Rectal smooth muscle tissue (tissue), 1 donor: ENCODE measurements around the gene CERS1.

Experiments used
- H3K27ac ChIP-seq: one replicate; pipeline ENCODE4 v1.7.0; 2013; ENCODE audit warnings: low read depth, low read length, inconsistent platforms
- H3K27me3 ChIP-seq: one replicate; pipeline ENCODE4 v1.7.0; 2013; ENCODE audit warnings: low read length; ENCODE audit not compliant: control insufficient read depth, insufficient read depth
- H3K36me3 ChIP-seq: one replicate; pipeline ENCODE4 v1.7.0; 2013; ENCODE audit warnings: low read length; ENCODE audit not compliant: control insufficient read depth, insufficient read depth
- H3K4me1 ChIP-seq: one replicate; pipeline ENCODE4 v1.7.0; 2013; ENCODE audit warnings: low read length; ENCODE audit not compliant: control insufficient read depth, insufficient read depth
- H3K4me3 ChIP-seq: one replicate; pipeline ENCODE4 v1.7.0; 2013; ENCODE audit warnings: low read length
- H3K9ac ChIP-seq: one replicate; pipeline ENCODE4 v1.7.0; 2013; ENCODE audit warnings: low read length

CERS1 gene

GRCh38 chr19:18840288-18841267, 55.4 kb downstream of the CERS1 start:
- Histone ChIP-seq H3K4me1 (peaks cover 5% of the 10 kb centered on the region), H3K27ac (no peak overlapping the region), H3K9ac (no peak overlapping the region), H3K4me3 (no peak overlapping the region), H3K36me3 (no peaks in the 10 kb centered on the region), H3K27me3 (no peaks in the 10 kb centered on the region)

DNA sequence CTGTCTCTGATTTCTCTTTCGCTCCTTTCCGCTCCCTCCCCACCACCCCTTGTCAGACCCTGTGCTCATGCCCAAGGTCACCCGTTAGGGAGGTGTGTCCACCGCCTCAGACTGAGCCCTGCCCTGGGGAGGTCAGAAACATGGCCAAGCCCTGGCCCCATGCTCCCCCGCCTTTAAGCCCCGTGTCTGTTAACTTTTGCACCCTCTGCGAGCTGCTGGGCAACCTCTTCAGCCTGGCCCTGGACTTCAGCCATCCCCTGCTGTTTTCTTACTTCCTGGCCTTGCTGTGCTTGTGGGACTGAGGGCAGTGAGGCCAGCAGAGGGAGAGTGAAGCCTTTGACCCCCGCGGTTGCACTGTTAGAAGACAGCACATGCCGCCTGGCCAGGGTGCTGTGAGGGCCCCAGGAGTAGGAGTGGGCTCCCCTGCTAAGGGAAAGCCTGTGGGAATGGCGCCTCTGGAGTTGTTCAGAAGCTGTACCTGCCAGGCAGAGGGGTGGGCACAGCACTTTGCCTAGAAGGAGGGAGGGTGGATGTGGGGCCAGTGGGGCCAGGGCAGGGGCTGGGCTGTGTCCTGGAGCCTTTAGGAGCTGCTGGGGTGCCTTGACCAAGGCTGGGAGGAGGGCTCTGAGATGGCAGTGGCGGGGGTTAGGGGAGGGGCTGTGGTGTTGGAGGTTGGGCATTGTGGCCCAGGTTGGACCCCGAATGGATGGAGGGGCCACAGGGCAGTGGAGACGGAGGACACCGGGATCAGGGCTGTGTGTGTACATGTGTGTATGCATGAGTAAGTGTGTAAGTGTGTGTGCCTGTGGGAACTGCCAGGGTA, 56.3 kb downstream of the CERS1 start:
- H3K9ac ChIP-seq, result no peak overlapping the region

DNA sequence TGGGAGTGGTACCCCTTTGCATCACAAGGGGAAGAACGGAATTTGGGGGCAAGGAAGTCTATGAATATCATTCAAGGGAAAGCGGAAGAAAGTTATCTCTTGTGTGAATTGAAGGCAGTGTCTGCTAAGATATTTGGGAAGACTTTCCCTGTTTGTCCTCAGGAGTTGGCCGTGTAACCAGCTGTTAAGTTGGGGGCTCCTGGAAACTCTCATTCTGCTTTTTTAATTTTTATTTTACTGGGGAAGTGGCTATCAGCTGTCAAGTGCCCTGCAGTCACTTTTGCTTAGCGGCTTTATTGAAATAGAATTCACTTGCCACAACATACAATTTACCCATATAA, 61.3 kb downstream of the CERS1 start:
- Histone ChIP-seq H3K4me1 (peaks cover 8% of the 10 kb centered on the region), H3K4me3 (no peak overlapping the region), H3K9ac (no peak overlapping the region), H3K27ac (no peak overlapping the region), H3K36me3 (no peaks in the 10 kb centered on the region), H3K27me3 (no peaks in the 10 kb centered on the region)

More for the DNA sequence above, 56.3 kb downstream of the CERS1 start:
- Histone ChIP-seq H3K4me3 (no peak overlapping the region), H3K27ac (no peak overlapping the region), H3K27me3 (no peaks in the 10 kb centered on the region), H3K4me1 (peaks cover 5% of the 10 kb centered on the region), H3K36me3 (no peaks in the 10 kb centered on the region)

DNA sequence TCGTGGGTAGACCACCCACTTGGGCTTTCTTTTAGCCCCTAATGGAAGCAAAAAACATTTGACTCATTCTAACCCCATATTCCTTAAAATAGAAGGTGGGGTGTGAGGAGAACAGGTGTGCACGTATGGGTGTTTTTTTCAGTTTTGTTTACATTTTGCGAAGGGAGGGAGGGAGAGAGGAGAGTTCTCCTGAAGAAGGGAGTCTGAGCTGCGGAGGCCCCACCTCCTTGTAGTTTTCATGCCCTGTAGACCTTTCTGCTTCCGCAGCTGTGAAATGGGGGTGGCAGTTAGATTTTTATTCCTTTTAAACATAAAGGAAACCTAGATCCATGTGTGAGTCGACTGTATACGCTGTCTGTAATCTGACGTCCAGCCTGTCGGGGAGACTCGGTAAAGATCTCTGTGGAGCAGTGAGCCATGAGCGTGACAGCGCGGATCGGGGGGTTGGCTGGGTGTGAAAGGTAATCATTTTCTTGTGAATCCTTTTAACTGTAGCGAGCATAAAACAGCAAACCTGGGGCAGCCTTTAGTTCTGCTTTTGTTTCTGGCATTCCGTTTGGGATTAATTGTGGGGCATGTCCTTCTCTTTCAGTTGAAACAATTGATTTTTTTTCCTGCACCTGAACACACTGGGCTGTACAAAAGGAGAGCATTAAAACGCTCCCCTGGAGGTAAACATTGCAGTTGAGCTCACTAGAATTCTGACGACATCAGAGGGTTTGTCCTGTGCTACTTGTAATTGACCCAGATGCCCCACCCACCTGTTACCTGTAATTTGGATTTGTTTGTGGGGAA, 61.9 kb downstream of the CERS1 start:
- Histone ChIP-seq H3K4me3 (peak overlapping the region; percentile 41), H3K36me3 (no peaks in the 10 kb centered on the region), H3K4me1 (peaks cover 8% of the 10 kb centered on the region), H3K27ac (no peak overlapping the region), H3K27me3 (no peaks in the 10 kb centered on the region), H3K9ac (peak overlapping the region; percentile 6)

GRCh38 chr19:18833141-18833476, 62.8 kb downstream of the CERS1 start:
- Histone ChIP-seq H3K27ac (no peak overlapping the region), H3K4me1 (peaks cover 8% of the 10 kb centered on the region)

DNA sequence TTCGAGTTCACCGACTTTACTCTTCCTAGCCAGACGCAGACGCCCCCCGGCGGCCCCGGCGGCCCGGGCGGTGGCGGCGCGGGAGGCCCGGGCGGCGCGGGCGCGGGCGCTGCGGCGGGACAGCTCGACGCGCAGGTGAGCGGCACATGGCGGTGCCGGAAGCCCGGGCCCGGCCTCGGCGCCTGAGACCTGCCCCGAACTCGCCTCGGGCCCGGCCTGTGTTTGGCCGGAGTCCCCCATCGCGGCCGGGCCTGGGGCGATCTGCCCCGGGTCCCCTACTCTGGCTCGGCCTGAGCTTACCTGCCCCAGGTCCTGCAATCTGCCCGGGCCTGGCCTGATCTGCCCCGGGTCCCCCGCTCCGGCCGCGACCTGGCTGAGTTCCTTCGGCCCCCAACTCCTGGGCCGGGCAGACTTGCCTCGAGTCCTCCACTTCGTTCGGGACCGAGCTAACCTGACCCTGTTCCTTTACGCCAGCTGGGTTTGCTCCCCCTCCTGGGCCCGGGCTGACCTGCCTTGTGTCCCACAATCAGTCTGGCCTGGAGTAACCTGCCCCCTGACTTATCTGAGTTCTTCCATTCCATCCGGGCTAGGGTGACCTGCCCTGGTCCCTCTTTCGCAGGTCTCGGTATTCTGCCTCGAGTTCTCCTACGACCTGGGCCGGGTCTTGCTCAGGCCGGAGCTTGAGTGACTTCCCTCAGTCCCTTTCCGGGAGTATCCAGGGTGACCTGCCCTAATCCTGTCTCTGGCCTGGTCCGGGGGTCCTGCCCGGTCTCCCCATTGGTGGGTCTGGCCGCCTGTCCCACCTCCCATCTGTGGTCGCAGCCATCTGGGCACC, 63.4 kb downstream of the CERS1 start:
- H3K4me3 ChIP-seq, result peak overlapping the region; percentile 83
- peaks cover 8% of the 10 kb centered on the region for H3K4me1 ChIP-seq
- peak overlapping the region; percentile 89 for H3K9ac ChIP-seq
- H3K27ac ChIP-seq, result peak overlapping the region; percentile 83
- H3K36me3 ChIP-seq, result no peaks in the 10 kb centered on the region
- no peaks in the 10 kb centered on the region for H3K27me3 ChIP-seq

More at GRCh38 chr19:18833141-18833476, 62.8 kb downstream of the CERS1 start:
- Histone ChIP-seq H3K36me3 (no peaks in the 10 kb centered on the region), H3K4me3 (peak overlapping the region; percentile 83), H3K27me3 (no peaks in the 10 kb centered on the region), H3K9ac (peak overlapping the region; percentile 76)

DNA sequence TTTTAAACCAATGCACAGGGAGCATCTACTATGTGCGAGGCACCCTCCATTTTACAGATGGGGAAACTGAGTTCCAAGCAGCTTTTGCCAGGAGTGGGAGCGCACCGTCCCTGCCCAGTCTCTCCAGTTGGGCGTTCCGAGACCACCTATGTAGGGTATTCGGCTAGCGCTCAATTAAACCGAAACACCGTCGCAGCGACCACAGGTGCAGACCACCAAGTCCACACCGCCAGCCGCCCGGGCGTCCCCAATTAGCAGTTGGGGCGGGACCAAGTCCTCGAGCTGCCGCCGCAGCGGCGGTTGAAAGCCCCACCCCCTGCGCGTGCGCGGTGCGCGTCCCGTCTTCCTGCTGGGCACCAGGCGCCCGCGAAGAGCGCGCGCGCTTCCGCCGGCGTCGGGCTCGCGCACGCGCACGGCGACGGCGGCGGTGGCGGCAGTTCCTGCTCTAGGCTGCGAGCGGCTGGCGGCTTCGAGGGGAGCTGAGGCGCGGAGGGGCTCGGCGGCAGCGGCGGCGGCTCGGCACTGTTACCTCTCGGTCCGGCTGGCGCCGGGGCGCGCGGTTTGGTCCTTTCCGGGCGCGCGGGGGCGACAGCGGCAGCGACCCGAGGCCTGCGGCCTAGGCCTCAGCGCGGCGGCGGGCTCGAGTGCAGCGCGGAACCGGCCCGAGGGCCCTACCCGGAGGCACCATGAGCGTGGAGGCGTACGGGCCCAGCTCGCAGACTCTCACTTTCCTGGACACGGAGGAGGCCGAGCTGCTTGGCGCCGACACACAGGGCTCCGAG, 64.2 kb downstream of the CERS1 start, which contains the start of gene UPF1:
Gene UPF1 (plus strand): TSS at position 436 of the 782 bp plus-strand sequence. CDS start 251 bp downstream, at position 687.
- Histone ChIP-seq H3K4me1 (peaks cover 8% of the 10 kb centered on the region), H3K27me3 (no peaks in the 10 kb centered on the region), H3K9ac (peak within 1 kb of the TSS; percentile 89)

GRCh38 chr19:18830488-18830887, 65.5 kb downstream of the CERS1 start:
- peaks cover 8% of the 10 kb centered on the region for H3K4me1 ChIP-seq
- no peak overlapping the region for H3K9ac ChIP-seq
- no peak overlapping the region for H3K27ac ChIP-seq
- no peaks in the 10 kb centered on the region for H3K27me3 ChIP-seq
- H3K4me3 ChIP-seq, result no peak overlapping the region
- no peaks in the 10 kb centered on the region for H3K36me3 ChIP-seq

More for the DNA sequence above, 64.2 kb downstream of the CERS1 start, which contains the start of gene UPF1:
- Histone ChIP-seq H3K4me3 (peak within 1 kb of the TSS; percentile 83), H3K27ac (peak within 1 kb of the TSS; percentile 83), H3K36me3 (no peaks in the 10 kb centered on the region)

GRCh38 chr19:18828786-18829185, 67.2 kb downstream of the CERS1 start:
- no peaks in the 10 kb centered on the region for H3K36me3 ChIP-seq
- peaks cover under 1% of the 10 kb centered on the region for H3K4me1 ChIP-seq
- no peak overlapping the region for H3K27ac ChIP-seq
- H3K4me3 ChIP-seq, result no peak overlapping the region
- H3K27me3 ChIP-seq, result no peaks in the 10 kb centered on the region
- H3K9ac ChIP-seq, result no peak overlapping the region
